Erythroblast (primary cell): ENCODE data around the gene FAM217B.

Experiments used
- GATA1 ChIP-seq: IDR thresholded peaks from 2 replicates; pipeline ENCODE4 v1.6.1; 2011; ENCODE audit warnings: low read depth, mild to moderate bottlenecking, control low read depth, low read length, moderate library complexity
- POLR2A ChIP-seq: IDR thresholded peaks from 2 replicates; pipeline ENCODE4 v1.6.1; 2011; ENCODE audit warnings: mild to moderate bottlenecking, low read length

GRCh38 chr20:59938696-59939051 lies 1.5 kb upstream of the FAM217B start:
- TF ChIP-seq POLR2A (no peak), GATA1 (no peak)
